Cardiac septum (tissue), 1 donor: ENCODE measurements around the gene LRP5. TPM values are rescaled to one million over a fixed set of nuclear protein-coding genes. Genes with fewer than 3 reads are reported as not detected.
"Not testable (repeated sequence)": the region's sequence is repeated elsewhere in the genome, so short reads cannot be mapped to it uniquely, and the experiment has no call there.

Source experiments
- DNase-seq: peaks from one replicate; pipeline ENCODE4 v3.0.0-alpha.2; 2020; ENCODE audit warnings: low spot score
- intact Hi-C: fragments of 100-400 bp; cut with DNase I; formaldehyde crosslinking; loops from one replicate; pipeline ENCODE4 v1.14.0; 2022
- total RNA-seq: library from RNA; stranded (reverse); fragmentation: NEBNext Ultra II Directional; extraction: Animal tissue kit (Norgen Biotek cat#: 25700); gene quantifications from one replicate; pipeline ENCODE4 v1.2.1, GENCODE V29; 2021
- donor health status: DM: no; HTN: no; CAD: no.

Gene LRP5
- total RNA-seq, 1 donor from 2014 or later: 38.6 TPM

- intact Hi-C loops: no loop called here
- no peak for DNase-seq
These were observed 130.0 kb downstream of the LRP5 start for GRCh38 chr11:68442433-68442832.

- DNase-seq: no peak
- intact Hi-C loops: no loop called here
These were observed 132.2 kb downstream of the LRP5 start for GRCh38 chr11:68444566-68444965.

- DNase-seq: no peak
These were observed 133.2 kb downstream of the LRP5 start for GRCh38 chr11:68445531-68446035.

GRCh38 chr11:68446046-68446725 lies 133.8 kb downstream of the LRP5 start:
- intact Hi-C loops: loop anchor here (5.0 kb wide), 2 partner anchors 64 to 149 kb away; no protein-coding TSS in a partner anchor
- DNase-seq: no peak

More at GRCh38 chr11:68445531-68446035, 133.2 kb downstream of the LRP5 start:
- intact Hi-C loops: loop anchor here (5.0 kb wide), 2 partner anchors 63 to 148 kb away; no protein-coding TSS in a partner anchor

GRCh38 chr11:68447015-68447801 lies 134.8 kb downstream of the LRP5 start:
- peak; percentile 92 for DNase-seq
- intact Hi-C loops: loop anchor here (1.0 to 5.0 kb wide), 3 partner anchors 65 to 190 kb away; no protein-coding TSS in a partner anchor

- not testable (repeated sequence) for DNase-seq
- intact Hi-C loops: loop anchor here (1.0 to 5.0 kb wide), 3 partner anchors 66 to 191 kb away; no protein-coding TSS in a partner anchor
These were observed 135.5 kb downstream of the LRP5 start for GRCh38 chr11:68447914-68448313.

GRCh38 chr11:68448604-68449011 lies 136.2 kb downstream of the LRP5 start:
- intact Hi-C loops: loop anchor here (5.0 kb wide), 2 partner anchors 66 to 151 kb away; no protein-coding TSS in a partner anchor
- DNase-seq: no peak

GRCh38 chr11:68449951-68450350 lies 137.6 kb downstream of the LRP5 start:
- intact Hi-C loops: loop anchor here (5.0 kb wide), 2 partner anchors 68 to 153 kb away; no protein-coding TSS in a partner anchor
- DNase-seq: no peak

GRCh38 chr11:68450711-68451110 lies 138.3 kb downstream of the LRP5 start:
- intact Hi-C loops: no loop called here
- no peak for DNase-seq

GRCh38 chr11:68454767-68455166 lies 142.4 kb downstream of the LRP5 start:
- intact Hi-C loops: no loop called here
- DNase-seq: peak; percentile 74

- DNase-seq: peak; percentile 72
- intact Hi-C loops: no loop called here
These were observed 143.1 kb downstream of the LRP5 start for GRCh38 chr11:68455485-68455884.

GRCh38 chr11:68457216-68457897 lies 145.0 kb downstream of the LRP5 start:
- intact Hi-C loops: no loop called here

GRCh38 chr11:68457898-68458249 lies 145.5 kb downstream of the LRP5 start:
- DNase-seq: peak; percentile 57
- intact Hi-C loops: no loop called here

More at GRCh38 chr11:68457216-68457897, 145.0 kb downstream of the LRP5 start:
- peak; percentile 31 for DNase-seq

- DNase-seq, intact Hi-C loops: not testable (repeated sequence)
These were observed 145.9 kb downstream of the LRP5 start for GRCh38 chr11:68458340-68458739.

GRCh38 chr11:68459886-68460740 lies 147.7 kb downstream of the LRP5 start:
- intact Hi-C loops: loop anchor here (5.0 kb wide), 2 partner anchors 37 to 122 kb away; no protein-coding TSS in a partner anchor
- peak; percentile 98 for DNase-seq

- no peak for DNase-seq
- intact Hi-C loops: loop anchor here (5.0 kb wide), 2 partner anchors 36 to 121 kb away; no protein-coding TSS in a partner anchor
These were observed 148.6 kb downstream of the LRP5 start, which contains the start of gene PPP6R3 for GRCh38 chr11:68460741-68461574. PPP6R3 (plus strand) TSS chr11:68460752; CDS start chr11:68537665, 76,913 bp downstream.

GRCh38 chr11:68461575-68461917 lies 149.2 kb downstream of the LRP5 start:
- DNase-seq: peak; percentile 53
- intact Hi-C loops: loop anchor here (5.0 kb wide), 2 partner anchors 36 to 121 kb away; no protein-coding TSS in a partner anchor
